GM10847 (cell line): ENCODE measurements around the gene LRRC28.

ENCODE experiments used
- POLR2A ChIP-seq: IDR thresholded peaks from 2 replicates; pipeline ENCODE4 v1.6.1; 2011; ENCODE audit not compliant: insufficient read length; ENCODE audit errors: extremely low read depth

LRRC28 gene

GRCh38 chr15:99343881-99344551 lies 92.7 kb downstream of the LRRC28 start:
- no peak for TF ChIP-seq POLR2A

DNA sequence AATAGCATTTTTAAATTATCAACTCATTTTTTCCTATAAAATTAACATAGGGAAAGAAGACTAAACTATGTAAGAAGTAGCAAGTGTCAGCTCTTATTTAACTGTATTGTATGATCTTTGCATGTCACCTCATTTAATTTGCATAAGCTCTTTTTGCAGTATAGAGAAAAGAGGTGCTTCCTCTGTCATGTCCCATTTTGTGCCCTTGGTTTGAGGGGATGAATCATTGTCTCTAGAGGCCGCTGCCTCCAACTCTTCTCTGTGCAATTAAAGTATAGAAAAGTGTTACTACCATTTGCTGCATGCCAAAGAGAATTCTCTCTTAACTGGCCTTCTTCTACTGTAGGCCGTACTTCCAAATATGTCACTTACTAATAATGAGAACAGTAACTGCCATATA lies 93.4 kb downstream of the LRRC28 start:
- no peak for TF ChIP-seq POLR2A

- no peak for TF ChIP-seq POLR2A
These were observed 94.0 kb downstream of the LRRC28 start for GRCh38 chr15:99345242-99345641.

DNA sequence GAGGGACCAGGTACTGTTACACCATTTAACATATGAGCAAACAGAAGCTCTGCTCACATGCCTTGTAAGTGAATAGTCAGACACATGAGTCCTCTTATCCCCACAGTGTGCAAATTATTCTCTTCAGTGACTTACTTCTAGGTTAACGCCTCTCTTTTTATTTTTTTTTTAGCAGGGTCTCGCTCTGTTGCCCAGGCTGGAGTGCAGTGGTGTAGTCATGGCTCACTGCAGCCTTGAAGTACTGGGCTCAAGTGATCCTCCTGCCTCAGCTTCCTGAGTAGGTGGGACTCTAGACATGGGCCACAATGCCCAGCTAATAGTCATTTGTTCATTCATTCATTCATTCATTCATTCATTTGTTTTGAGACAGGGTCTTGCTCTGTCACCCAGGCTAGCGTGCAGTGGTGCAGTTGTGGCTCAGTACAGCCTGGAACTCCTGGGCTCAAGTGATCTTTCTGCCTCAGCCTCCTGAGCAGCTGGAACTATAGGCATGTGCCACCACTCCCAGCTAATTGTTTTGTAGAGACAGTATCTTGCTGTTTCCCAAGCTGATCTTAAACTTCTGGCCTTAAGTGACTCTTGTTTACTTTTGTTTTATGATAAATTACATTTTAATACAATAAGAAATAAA lies 94.7 kb downstream of the LRRC28 start:
- no peak for TF ChIP-seq POLR2A

GRCh38 chr15:99347574-99347973 lies 96.3 kb downstream of the LRRC28 start:
- TF ChIP-seq POLR2A: no peak

DNA sequence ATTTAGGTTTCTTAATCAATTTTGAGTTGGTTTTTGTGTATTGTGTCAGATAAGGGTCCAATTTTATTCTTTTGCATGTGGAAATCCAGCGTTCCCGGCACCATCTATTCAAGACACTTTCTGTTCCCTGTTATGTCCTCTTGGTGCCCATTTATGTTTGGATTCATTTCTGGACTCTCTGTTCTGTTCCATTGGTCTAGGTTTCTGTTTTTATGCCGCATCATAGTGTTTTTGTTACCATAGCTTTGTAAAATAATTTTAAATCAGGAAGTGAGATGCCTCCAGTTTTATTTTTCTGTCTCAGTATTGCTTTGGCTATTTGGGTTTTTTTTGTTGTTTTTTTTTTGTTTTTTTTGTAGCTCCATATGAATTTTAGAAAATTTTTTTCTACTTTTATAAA lies 97.1 kb downstream of the LRRC28 start:
- no peak for TF ChIP-seq POLR2A

- no peak for TF ChIP-seq POLR2A
These were observed 99.1 kb downstream of the LRRC28 start for GRCh38 chr15:99350408-99350807.

DNA sequence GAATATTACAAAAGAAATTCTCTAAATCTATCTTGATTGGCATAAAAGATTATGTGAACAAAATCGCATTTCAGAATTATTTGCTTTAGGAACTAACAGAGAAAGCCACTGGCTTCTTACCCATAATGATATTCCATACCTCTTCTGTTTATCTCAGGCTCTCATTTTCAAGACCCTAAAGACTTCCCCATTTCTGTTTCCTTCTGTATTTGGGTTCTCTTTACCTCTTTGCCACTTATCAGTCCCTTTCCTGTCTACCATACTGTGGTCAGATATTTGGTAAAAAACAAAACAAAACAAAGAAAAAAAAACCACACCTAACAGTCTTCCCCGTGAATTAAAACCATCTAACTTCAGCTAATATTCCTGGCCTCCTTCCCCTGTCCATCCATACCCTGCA lies 108.5 kb downstream of the LRRC28 start:
- TF ChIP-seq POLR2A: no peak

GRCh38 chr15:99361545-99362185 lies 110.4 kb downstream of the LRRC28 start:
- TF ChIP-seq POLR2A: no peak

DNA sequence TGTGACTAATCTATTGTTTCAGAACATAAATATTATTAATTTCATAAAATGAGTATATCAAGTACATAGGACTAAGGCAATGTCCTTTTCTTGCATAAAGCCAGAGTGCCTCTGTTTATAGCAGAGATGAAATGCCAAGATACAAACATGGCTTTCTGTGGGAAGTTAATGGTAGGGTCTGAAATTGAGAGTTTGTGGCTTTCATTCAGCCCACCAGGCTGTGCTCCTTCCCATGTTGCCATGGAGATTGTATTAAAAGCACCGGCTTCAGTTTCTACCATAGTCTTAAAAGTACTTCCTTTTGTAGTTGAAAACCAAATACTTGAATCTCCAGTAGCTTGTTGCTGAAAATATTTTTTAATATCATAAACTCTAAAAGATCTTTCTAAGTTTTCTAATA lies 114.0 kb downstream of the LRRC28 start:
- TF ChIP-seq POLR2A: no peak

- no peak for TF ChIP-seq POLR2A
These were observed 114.7 kb downstream of the LRRC28 start for GRCh38 chr15:99366013-99366412.

DNA sequence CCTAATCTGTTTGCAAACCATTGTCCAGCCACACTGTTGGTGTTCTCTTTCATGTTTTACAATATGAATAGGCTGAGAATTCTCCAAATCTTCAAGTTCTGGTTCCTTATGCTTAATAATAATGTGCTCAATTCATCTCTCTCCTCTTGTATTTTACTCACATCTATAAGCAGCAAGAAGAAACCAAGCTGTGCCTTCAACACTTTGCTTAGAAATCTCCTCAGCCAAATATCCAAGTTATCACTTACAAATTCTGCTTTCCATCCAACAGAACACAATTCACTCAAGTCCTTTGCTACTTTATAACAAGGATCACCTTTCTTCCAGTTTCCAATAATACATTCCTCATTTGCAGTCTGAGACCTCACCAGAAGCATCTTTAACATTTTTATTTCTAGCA lies 117.5 kb downstream of the LRRC28 start:
- TF ChIP-seq POLR2A: no peak

- TF ChIP-seq POLR2A: no peak
These were observed 117.9 kb downstream of the LRRC28 start for GRCh38 chr15:99369196-99369595.

DNA sequence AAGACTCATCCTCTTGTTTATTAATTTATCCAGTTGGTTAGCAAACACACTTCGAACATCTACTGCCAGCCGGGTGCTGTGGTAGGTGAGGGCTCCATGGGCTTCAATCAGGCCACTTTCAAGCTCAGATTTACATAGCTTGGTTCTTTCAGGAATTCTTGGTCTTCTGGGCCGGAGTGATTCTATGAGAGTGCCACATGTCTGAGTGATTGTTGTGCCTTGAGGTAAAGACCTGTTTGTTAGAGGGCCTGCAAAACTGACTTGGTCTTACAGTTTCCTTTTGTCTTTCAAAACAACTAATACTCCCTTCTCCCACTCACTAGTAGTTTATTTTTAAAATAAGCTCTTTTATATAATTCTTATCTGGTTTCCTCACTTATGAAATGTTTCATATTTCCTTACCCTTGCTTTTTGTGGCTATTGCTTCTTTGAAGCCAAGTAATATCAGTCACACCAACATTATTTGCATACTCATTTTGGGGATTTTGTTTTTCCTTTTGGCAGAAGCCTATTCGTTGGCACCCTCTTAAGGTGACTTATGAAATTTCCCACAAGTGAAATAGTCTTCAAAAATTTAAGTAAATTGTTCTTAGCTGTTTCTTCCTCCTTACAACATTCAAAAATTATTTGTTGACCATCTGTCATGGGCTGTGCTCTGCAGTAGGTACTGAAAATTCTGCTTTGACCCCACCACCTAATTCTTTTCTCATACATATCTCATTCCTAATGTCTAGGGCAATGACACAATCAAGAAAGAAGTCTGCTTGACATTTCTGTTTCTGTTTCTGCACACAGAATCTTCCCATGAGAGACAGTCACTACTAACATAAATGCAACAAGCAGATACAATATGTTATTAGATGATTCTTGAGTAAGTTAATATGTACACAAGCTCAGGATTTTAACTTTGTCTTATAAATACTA lies 120.2 kb downstream of the LRRC28 start:
- no peak for TF ChIP-seq POLR2A

GRCh38 chr15:99385005-99385669 lies 133.9 kb downstream of the LRRC28 start:
- TF ChIP-seq POLR2A: no peak
